Erythroblast (primary cell): ENCODE data around the gene CX3CL1.

Source experiments
- GATA1 ChIP-seq: IDR thresholded peaks from 2 replicates; pipeline ENCODE4 v1.6.1; 2011; ENCODE audit warnings: low read depth, mild to moderate bottlenecking, control low read depth, low read length, moderate library complexity
- POLR2A ChIP-seq: IDR thresholded peaks from 2 replicates; pipeline ENCODE4 v1.6.1; 2011; ENCODE audit warnings: mild to moderate bottlenecking, low read length

- TF ChIP-seq POLR2A, result no peak
- TF ChIP-seq GATA1, result no peak
Measured at GRCh38 chr16:57396786-57397185, 24.5 kb downstream of the CX3CL1 start.
